LNCaP clone FGC (cell line): ENCODE measurements around the gene NACA.
"Not testable (repeated sequence)": the region's sequence is repeated elsewhere in the genome, so short reads cannot be mapped to it uniquely, and the experiment has no call there.

Experiments
- DNase-seq: peaks from one replicate; pipeline ENCODE4 v3.0.0-alpha.2; 2011; ENCODE audit warnings: low read depth
- H3K4me3 ChIP-seq: 2 replicates; pipeline ENCODE4 v1.5.1; 2011; ENCODE audit warnings: mild to moderate bottlenecking, low read depth, low read length, control low read depth
- CTCF ChIP-seq: IDR thresholded peaks from 2 replicates; pipeline ENCODE4 v1.5.1; 2012; ENCODE audit warnings: mild to moderate bottlenecking; ENCODE audit not compliant: control insufficient read depth, insufficient read depth; ENCODE audit errors: extremely low read depth

The NACA gene

GRCh38 chr12:56751712-56752598, 26.9 kb upstream of the NACA start, which contains the start of gene PRIM1:
TSS of gene PRIM1 (minus strand) at chr12:56752323. CDS start at chr12:56752298, 25 bp downstream.
- no peak for TF ChIP-seq CTCF
- peak within 1 kb of the TSS; percentile 88 for H3K4me3 ChIP-seq
- DNase-seq, result peak; percentile 26

- peak overlapping the region; percentile 88 for H3K4me3 ChIP-seq
- not testable (repeated sequence) for DNase-seq
Observed at GRCh38 chr12:56750596-56750995, 25.5 kb upstream of the NACA start.

- H3K4me3 ChIP-seq, result no peak overlapping the region
- no peak for TF ChIP-seq CTCF
- DNase-seq, result no peak
Observed at GRCh38 chr12:56749853-56750252, 24.8 kb upstream of the NACA start.

- TF ChIP-seq CTCF, result no peak
- DNase-seq, result no peak
- H3K4me3 ChIP-seq, result no peak overlapping the region
Observed at GRCh38 chr12:56749359-56749758, 24.3 kb upstream of the NACA start.

GRCh38 chr12:56728139-56728861, 3.2 kb upstream of the NACA start:
- DNase-seq, result no peak
- TF ChIP-seq CTCF, result no peak
- no peak overlapping the region for H3K4me3 ChIP-seq

- peak overlapping the region; percentile 71 for H3K4me3 ChIP-seq
- DNase-seq, result not testable (repeated sequence)
Observed at GRCh38 chr12:56726196-56726675, 1.1 kb upstream of the NACA start.

GRCh38 chr12:56725723-56726102, 614 bp upstream of the NACA start:
- peak overlapping the region; percentile 71 for H3K4me3 ChIP-seq
- no peak for DNase-seq
- no peak for TF ChIP-seq CTCF
